ES-I3 (cell line): ENCODE results near the gene PIK3R6.
A peak's percentile ranks its signal among the peaks of the same experiment; 100 is the strongest.

ENCODE experiments used
- H3K36me3 ChIP-seq: 2 replicates; pipeline ENCODE4 v1.6.1; 2013; ENCODE audit warnings: mild to moderate bottlenecking, low read length, control low read depth, moderate library complexity; ENCODE audit not compliant: insufficient read depth
- H3K4me1 ChIP-seq: 2 replicates; pipeline ENCODE4 v1.6.1; 2013; ENCODE audit warnings: mild to moderate bottlenecking, control low read depth, low read length; ENCODE audit not compliant: insufficient read depth
- H3K9ac ChIP-seq: 2 replicates; pipeline ENCODE4 v1.6.1; 2013; ENCODE audit warnings: low read depth, mild to moderate bottlenecking, low read length, moderate library complexity
- H3K9me3 ChIP-seq: 2 replicates; pipeline ENCODE4 v1.6.1; 2013; ENCODE audit warnings: mild to moderate bottlenecking, low read length, moderate library complexity; ENCODE audit not compliant: control insufficient read depth, insufficient read depth

PIK3R6 gene

DNA sequence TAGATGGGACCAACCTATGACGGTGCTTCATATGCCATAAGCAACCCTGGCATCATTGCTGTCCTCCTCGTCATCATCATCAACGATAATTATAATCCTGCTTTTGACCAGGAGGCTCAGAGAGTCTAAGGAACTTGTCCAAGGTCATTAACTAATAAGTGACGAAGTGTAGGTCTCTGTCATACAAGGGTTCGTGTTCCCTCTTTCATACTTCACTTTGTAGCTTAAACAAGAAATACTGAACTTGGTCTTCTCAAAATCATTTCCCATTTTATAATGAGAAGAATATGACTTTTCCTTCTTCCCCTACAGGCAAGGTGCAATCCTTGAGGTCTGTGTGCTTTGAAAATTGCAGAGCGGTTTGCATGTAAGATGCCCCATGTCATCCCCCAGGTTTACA, 31.2 kb upstream of the PIK3R6 start:
- H3K9ac ChIP-seq, result no peak overlapping the region
- H3K36me3 ChIP-seq, result no peaks in the 10 kb centered on the region
- peaks cover 12% of the 10 kb centered on the region for H3K4me1 ChIP-seq
- no peaks in the 10 kb centered on the region for H3K9me3 ChIP-seq

DNA sequence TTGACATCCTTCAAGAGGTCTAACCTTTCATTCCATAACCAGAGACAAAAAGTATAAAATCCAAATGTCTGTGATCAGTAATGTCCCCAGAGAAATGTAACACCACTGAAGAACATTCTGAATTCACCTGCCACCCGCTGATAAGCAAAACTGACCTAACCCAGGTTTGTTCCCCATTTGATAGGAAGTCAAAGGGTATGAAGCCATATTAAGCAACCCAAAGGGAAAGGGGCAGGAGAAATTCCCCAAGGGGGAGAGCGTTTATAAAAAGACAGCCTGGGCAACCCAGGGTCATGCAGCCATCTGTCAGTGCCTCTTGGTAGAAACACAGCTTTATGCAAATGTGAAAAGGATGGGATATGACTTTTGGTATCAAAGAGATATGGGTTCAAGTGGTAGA, 30.7 kb upstream of the PIK3R6 start:
- Histone ChIP-seq H3K9ac (no peak overlapping the region), H3K36me3 (no peaks in the 10 kb centered on the region), H3K4me1 (peaks cover 12% of the 10 kb centered on the region), H3K9me3 (no peaks in the 10 kb centered on the region)

DNA sequence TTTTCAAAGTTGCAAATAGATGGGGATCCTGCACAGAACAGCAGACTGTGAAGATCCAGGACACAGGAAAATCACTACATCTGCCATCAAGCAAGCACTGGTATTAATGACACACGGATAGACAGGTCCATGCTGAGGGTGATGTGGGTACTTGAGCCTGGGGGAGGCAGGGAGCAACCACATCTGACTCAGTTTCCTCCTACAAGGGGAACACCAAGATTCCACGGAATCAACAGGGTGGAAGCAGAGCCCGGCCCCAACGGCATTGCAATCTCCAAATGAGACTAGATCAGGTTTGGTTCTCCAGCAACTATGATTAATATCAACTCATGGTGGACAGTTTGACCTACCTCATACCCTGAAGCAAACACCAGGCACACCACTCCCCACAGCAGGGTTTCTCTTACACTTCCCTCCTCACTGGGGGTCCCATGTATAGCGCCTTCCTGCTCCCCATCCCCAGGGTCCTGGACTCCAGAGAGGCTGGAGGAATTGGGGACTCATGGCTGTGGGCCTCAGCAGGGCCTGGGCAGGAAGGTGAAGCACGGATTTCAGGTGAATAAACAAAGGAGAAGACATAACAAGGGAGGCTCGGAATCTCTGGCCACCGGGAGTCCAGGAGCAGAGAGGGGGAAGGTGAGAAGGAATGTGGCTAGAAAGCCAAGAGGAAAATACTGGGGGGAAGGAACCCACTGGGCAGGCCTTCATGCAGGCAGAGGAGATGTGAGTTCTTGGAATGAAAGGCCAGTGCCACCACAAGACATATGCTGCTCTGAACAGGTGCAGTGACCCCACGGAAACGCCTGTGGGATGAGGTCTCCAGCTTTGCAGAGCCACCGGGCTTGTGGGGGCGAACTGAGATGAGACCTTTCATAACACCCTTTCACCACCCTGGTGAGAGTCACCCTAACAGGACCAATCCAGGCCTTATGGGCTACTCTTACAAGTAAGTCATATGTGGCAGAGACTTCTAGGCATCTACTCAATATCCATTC, 29.5 kb upstream of the PIK3R6 start:
- H3K9ac ChIP-seq, result no peak overlapping the region
- peaks cover 12% of the 10 kb centered on the region for H3K4me1 ChIP-seq
- no peaks in the 10 kb centered on the region for H3K9me3 ChIP-seq
- no peaks in the 10 kb centered on the region for H3K36me3 ChIP-seq

DNA sequence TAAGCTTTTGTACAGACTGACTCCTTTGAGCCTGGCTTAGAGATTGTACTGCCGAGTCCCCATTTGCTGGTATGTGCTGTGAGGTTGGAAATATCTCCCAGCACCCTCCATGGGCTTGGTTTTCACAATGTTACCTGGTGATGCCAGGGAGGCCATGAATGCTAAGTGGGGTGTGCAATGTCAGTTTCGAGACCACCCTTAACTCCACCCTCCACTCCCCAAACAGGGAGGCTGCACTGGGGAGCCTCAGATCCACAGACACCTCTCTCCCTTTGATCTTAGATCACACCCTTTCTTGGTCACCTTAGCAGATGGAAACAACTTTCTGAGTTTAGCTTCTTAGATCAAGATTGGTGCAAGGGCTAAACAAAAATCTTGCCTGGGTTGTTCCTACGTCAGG, 28.6 kb upstream of the PIK3R6 start:
- Histone ChIP-seq H3K4me1 (peaks cover 10% of the 10 kb centered on the region), H3K9me3 (no peaks in the 10 kb centered on the region), H3K36me3 (no peaks in the 10 kb centered on the region), H3K9ac (no peak overlapping the region)

DNA sequence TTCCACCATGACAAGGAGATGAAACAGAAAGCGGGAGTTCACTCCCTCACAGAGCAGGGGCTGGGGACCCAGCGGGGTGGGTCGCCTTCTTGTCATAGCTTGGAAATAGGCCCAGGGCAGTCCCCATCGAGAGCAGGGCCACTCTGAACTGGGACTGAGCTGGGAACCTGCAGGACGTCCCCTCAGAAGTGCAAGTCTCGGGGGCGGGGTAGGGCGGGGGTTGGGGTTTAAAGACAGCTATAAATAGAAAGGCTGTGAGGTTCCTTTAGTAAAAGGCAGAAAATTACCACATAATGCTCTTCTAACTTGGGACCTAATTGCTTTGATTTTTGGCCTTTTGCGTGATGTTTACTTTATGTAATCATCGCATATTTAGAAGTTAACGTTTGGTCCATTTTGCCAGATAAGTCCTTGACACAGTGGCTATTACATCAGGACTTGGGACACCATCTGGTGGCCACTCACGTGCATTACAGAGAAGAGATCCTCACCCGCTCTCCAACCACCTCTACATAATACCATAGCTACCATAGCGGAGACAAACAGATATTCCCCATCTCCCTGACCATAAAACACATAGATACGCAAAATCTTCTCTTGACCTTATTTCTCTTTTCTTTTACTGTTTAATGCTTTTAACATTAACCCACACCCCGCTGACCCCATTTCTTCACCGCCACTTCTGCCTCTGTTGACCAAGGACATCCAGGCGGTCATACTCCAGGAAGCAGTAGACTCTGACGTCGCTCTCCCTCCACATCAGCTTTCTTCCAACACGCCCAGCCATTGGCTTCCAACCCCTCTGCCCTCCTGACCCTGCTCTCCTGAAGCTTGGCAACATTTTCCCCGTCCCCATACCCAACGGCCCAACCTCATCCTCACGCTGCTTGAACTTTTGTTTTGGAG, 27.5 kb upstream of the PIK3R6 start:
- Histone ChIP-seq H3K9ac (peak overlapping the region; percentile 50; the same call in 1 of the 2 replicates), H3K4me1 (no peaks in the 10 kb centered on the region), H3K9me3 (no peaks in the 10 kb centered on the region)

DNA sequence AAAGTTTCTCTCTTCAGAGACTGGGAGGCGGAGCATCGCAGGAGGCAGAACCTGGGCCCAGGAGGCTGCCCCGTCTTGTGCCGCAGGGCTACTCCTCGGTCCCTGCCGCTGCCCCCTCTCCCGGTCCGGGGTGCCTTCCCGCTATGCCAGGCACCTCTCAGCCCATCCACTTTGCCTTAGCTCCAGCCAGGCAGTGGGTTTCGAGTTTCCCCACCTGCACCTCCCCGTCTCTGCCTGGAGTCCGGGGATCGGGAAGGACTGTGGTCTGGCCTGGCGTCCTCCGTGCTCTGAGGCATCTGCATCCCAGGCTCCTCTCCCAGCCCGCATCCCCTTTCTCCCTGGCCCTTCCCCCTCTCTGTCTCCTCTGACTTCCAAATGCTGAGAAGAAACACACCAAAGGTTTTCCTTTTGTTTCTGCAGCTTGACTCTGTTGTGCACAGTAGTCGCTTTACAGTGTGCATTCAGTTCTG, 26.8 kb upstream of the PIK3R6 start:
- H3K4me1 ChIP-seq, result no peaks in the 10 kb centered on the region
- no peaks in the 10 kb centered on the region for H3K9me3 ChIP-seq
- peak overlapping the region; percentile 50 for H3K9ac ChIP-seq
- no peaks in the 10 kb centered on the region for H3K36me3 ChIP-seq

More for the DNA sequence above, 27.5 kb upstream of the PIK3R6 start:
- no peaks in the 10 kb centered on the region for H3K36me3 ChIP-seq

DNA sequence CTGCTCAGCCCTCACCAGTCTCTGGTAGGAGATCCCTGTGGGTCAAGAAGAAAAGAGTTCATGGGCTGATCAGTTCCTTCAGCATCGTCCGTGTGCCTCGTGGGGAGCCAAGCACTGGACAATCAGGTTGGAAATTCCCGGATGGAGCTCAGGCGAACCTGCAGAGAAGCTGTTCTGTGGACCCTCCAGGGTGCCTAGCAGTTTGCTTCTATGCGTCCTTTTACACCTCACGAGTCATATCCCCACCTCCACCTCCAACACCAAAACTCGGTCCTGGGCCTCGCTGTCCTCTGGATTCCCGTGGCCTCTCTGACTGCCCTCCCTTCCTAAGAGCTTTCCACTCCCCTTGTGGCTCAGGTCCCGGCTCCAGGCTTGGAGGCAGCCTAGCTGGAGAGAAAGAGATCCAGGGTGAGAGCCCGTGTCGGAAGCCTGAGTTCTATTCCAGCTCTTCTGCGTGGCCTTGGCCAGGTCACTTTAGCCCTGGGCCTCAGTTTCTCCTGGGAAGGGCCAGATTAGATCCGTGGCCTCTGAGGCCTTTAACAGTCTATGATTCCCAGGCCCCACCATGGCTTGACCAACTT, 26.2 kb upstream of the PIK3R6 start:
- H3K9ac ChIP-seq, result peak overlapping the region; percentile 50; the same call in 1 of the 2 replicates
- no peaks in the 10 kb centered on the region for H3K9me3 ChIP-seq
- no peaks in the 10 kb centered on the region for H3K4me1 ChIP-seq
- H3K36me3 ChIP-seq, result no peaks in the 10 kb centered on the region

DNA sequence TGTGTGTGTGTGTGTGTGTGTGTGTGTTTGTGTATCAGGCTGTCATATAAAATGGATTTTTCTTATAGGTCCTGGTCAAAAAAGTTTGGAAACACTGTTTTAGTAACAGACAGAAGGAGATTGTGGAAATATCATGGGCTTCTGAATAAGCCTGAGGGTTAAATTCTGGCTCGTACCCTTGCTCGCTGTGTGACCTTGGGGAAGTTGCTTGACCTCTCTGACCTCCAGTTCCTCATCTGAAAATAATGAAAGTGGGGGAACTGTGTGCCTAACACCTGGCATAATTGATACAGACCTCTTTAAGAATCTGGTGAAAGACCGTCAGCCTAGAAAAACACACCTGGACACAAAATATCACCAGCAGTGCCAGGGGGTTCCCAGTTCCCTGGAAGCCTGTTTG, 25.6 kb upstream of the PIK3R6 start:
- no peaks in the 10 kb centered on the region for H3K9me3 ChIP-seq
- H3K36me3 ChIP-seq, result no peaks in the 10 kb centered on the region
- no peaks in the 10 kb centered on the region for H3K4me1 ChIP-seq
- no peak overlapping the region for H3K9ac ChIP-seq

DNA sequence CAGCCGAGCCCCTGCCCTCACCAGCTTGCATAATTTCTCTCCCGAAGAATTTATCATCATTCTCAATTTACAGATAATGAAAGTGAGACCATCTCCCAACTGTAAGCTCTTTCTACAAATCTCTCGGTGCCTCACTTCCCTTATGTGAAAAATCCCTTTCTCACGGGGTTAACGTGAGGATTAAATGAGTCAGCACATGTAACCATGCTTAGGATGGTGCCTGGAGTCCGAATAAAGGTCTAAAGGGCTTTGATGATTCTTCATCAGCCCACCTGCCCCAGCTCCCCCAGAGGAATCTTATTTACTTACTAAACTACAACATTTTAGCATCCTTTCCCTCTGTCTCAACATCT, 24.8 kb upstream of the PIK3R6 start:
- Histone ChIP-seq H3K36me3 (no peaks in the 10 kb centered on the region), H3K9ac (no peak overlapping the region), H3K4me1 (no peaks in the 10 kb centered on the region), H3K9me3 (no peaks in the 10 kb centered on the region)

DNA sequence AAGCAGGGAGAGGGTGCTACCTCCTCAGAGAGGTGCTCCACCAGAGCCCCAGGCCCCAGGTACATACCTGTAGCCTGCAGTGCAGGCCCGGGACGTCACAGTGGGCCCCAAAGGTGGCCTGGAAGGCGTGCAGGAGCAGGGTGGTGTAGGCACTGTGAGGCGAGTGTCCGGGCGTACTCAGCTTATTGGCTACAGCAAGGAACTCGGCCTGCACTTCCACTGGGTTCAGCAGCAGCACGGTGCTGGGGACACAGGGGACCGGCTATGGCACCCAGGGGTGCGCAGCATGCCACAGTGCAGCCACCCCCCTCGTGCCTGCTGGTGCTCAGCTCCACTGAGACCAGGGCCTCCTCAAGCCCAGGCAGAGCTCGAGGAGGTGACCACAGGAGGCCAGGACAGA, 23.2 kb upstream of the PIK3R6 start:
- Histone ChIP-seq H3K9me3 (no peaks in the 10 kb centered on the region), H3K36me3 (no peaks in the 10 kb centered on the region), H3K4me1 (no peaks in the 10 kb centered on the region), H3K9ac (no peak overlapping the region)

DNA sequence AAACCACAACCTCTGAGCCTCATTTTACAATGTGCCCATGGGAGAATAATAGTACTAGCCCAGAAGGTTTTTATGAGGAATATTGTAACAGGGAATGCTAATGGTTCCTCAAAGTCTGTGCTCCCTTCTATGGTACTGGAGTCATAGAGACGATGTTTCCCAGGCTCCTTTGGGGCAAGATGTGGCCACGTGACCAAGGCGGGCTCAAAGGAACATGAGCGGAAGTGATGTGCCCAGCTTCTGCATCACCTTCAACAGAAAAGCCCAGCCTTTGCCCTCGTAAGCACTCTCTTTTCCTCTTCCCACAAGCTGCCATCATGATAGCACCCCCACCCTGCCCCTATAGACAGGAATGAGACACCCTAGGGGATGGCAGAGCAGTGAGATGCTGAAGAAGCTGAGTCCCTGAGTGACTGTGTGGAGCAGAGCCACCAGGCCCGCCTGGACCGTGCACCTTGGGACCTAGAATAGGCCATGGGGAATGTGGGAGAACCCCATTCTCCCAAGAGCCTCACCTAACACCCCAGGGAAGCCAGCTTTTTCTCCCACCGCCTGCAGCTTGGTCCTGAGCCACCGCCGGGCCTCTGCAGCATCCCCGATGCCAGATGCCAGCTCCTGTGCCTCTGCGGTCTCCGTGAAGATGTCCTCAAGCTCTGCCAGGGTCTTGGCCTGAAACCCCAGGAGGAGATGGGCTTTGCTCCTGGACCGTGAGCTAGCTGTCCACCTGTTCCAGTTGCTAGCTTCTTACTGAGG, 22.2 kb upstream of the PIK3R6 start:
- Histone ChIP-seq H3K9me3 (no peaks in the 10 kb centered on the region), H3K4me1 (no peaks in the 10 kb centered on the region), H3K36me3 (no peaks in the 10 kb centered on the region)

DNA sequence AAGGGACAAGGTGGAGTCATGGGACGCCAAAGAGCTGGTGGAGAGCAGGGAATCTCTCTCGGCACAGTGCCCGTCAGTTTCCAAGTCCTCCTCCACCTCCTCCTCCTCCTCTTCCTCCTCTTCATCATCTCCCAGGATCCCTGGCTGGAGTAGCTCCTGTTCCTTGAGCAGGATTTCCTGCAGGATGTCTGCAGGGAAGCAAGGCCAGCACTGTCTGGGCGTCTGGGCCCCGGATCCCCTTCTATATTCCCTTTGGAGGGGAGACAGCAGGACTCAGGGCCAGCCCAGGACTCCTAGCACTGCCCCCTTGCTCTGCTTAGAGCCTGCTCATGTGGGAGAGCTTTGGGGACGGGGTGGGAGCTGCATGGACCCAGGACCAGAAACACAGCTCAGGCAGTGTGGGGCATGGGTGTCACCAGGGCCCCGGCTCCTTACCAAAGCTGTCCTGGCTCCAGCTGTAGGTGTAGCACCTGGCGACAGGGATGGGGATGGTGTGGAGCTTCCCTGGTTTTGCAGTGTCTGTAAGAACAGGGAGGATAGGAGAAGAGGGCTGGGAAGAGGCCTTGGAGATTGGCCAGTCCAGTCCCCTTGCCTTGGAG, 21.3 kb upstream of the PIK3R6 start:
- Histone ChIP-seq H3K4me1 (no peaks in the 10 kb centered on the region), H3K9ac (no peak overlapping the region), H3K9me3 (no peaks in the 10 kb centered on the region), H3K36me3 (no peaks in the 10 kb centered on the region)

More for the DNA sequence above, 22.2 kb upstream of the PIK3R6 start:
- no peak overlapping the region for H3K9ac ChIP-seq

DNA sequence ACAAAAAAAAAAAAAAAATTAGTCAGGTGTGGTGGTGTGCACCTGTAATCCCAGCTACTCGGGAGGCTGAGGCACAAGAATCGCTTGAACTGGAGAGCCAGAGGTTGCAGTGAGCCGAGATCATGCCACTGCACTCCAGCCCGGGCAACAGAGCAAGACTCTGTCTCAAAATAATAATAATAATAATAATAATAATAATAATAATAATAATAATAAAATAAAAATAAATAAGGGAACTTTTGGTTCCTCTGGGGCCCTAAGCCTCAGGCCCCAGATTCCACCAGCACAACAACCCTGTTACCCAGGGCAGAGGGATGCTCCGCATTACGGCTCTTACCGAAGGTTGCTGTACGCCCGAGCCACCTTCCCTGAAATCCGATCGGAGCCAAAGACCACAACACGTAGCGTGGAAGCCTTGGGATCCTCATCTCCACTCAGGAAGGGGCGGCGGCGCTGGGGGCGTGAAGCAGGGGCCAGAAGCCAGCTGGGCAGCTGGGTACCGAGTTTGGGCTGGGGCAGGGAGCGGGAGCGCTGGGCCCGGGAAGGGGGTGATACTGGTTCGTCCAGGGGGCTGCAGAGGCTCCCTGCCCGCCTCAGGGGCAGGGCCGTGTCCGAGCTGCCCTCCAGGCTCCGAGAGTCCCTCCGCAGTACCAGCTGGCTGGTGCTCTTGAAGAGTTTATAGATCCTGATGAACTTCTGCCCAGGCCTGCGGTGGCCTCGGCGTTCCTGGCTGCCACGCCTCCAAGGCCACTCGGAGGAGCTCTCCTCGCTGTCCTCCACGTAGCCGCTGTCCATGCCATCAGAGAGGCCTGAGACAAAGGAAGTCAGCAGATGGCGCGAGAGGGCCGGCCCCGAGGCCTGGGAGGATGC, 20.6 kb upstream of the PIK3R6 start:
- Histone ChIP-seq H3K9ac (no peak overlapping the region), H3K36me3 (no peaks in the 10 kb centered on the region), H3K9me3 (no peaks in the 10 kb centered on the region), H3K4me1 (no peaks in the 10 kb centered on the region)
